Vagina (tissue), 2 donors: Measurements from ENCODE around the gene MOGAT1.

ENCODE experiments used
- POLR2A ChIP-seq, 2 donors: fragments of 450-650 bp; IDR thresholded peaks; one replicate each; pipeline ENCODE4 v1.6.1; 2017; ENCODE audit warnings: antibody characterized with exemption in 2 of 2, mild to moderate bottlenecking in 2 of 2, moderate library complexity in 2 of 2
- TF ChIP-seq, protein P1 (sequence below), 3 experiments: fragments of 450-650 bp in 2 of 3; fragments of 200-600 bp in 1 of 3; sonication (generic) in 1 of 3; IDR thresholded peaks; one replicate each; pipeline ENCODE4 v1.5.1; 2017 to 2019; ENCODE audit warnings: antibody characterized with exemption in 3 of 3, mild to moderate bottlenecking in 2 of 3, moderate library complexity in 2 of 3

DNA sequence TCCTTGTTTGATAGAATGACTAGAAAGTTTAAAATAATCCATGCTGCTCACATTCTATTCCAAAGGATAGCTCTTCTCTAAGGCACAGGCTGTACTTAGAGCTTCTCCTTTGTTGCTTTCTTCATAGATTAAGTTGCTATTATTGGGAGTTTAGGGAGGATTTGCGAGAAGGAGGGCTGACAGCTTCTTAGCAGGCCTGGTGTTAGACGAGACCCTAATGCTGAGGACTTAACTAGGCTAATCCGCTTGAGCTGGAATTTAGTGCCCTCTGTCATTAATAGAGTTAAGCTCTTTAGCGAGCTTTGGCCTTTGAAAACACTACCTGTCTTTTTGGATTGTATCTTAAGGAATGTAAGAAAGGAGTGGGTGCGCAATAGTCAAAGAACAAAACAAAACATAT, 81.3 kb downstream of the MOGAT1 start:
- TF ChIP-seq, protein P1, sequence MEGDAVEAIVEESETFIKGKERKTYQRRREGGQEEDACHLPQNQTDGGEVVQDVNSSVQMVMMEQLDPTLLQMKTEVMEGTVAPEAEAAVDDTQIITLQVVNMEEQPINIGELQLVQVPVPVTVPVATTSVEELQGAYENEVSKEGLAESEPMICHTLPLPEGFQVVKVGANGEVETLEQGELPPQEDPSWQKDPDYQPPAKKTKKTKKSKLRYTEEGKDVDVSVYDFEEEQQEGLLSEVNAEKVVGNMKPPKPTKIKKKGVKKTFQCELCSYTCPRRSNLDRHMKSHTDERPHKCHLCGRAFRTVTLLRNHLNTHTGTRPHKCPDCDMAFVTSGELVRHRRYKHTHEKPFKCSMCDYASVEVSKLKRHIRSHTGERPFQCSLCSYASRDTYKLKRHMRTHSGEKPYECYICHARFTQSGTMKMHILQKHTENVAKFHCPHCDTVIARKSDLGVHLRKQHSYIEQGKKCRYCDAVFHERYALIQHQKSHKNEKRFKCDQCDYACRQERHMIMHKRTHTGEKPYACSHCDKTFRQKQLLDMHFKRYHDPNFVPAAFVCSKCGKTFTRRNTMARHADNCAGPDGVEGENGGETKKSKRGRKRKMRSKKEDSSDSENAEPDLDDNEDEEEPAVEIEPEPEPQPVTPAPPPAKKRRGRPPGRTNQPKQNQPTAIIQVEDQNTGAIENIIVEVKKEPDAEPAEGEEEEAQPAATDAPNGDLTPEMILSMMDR (IDR thresholded peaks at IDR 0.05), result no peak
- TF ChIP-seq POLR2A (IDR thresholded peaks at IDR 0.05), result no peak
